ENCODE measurements around the gene CADM1.

CADM1 gene

DNA sequence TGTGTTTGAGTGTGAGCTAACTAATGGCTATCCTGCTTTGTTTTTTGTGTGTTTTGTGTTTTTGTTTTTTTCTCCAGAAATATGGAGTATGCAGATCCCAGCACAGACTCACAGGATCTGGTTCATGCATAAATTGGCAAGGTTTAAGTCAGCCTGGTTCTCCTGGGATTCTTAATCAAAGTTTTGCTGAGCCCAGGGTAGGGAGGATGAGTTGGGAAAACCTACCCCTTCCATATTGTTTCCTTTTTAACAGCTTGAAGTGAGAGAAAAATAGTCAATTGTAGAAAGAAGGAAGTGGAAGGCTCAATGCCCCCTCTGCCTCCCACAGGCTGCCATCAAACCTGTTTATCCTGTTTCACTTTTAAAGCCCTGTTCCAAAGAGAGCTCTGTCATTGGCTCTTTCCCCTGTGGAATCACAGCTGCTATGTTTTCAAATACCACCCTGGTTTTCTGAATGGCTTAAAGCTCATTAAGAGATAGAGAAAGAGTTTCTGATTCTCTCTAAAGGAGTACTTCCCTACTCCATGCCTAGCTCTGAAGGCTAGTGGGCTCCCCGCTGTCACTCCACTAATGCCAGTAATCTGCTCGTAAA lies 23.4 kb upstream of the CADM1 start:
- DNase-seq (ENCODE audit: insufficient read length, low spot score) (no peak), FAIRE-seq (no peak)
- TF ChIP-seq POLR2A (IDR thresholded peaks at IDR 0.05; ENCODE audit: low read depth, low read length) = no peak

DNA sequence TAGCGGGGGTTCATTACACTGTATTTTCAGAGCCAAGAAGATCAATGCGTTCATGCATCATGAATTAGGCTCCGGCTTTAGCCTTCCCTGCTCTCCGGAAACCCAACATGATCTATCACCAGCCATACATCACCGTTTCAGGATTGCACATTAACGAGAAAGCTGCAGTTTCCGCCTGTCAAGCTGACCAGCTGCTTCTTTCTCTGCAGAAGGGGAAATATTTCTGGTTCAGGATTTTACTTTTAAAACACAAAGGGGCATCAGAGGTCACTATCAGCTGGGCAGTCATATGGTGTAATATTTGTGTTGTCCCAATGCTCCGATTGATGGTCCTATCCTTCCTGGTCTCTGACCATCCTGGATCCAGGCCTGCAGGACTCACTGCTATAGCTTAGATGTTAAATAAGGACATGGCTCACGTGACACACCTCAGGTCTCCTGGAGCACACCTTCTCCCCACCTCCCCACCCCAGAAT lies 21.4 kb upstream of the CADM1 start:
- no peak for TF ChIP-seq POLR2A (IDR thresholded peaks at IDR 0.05; ENCODE audit: low read depth, low read length)
- DNase-seq (ENCODE audit: insufficient read length, low spot score) (no peak), FAIRE-seq (no peak)

DNA sequence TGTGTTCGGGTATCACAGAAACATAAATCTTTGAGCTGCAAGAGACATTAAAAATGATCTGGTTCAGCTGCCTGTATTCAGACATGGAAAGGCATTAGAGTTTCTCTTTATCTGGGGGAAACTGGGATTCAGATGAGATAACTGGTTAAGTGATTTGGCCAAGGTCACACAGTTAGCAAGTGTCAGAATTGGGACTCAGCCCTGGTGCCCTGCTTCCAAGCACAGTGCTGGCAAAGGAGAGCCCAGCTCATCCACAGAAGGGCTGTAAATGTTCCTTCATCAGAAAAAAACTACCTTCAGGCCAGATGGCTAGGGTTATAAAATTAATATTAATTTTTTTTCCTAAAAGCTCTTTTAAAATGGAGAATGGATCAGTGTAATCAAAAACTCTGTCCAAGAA lies 20.4 kb upstream of the CADM1 start:
- DNase-seq (ENCODE audit: insufficient read length, low spot score) (no peak), FAIRE-seq (no peak)
- TF ChIP-seq POLR2A (IDR thresholded peaks at IDR 0.05; ENCODE audit: low read depth, low read length) = no peak

DNA sequence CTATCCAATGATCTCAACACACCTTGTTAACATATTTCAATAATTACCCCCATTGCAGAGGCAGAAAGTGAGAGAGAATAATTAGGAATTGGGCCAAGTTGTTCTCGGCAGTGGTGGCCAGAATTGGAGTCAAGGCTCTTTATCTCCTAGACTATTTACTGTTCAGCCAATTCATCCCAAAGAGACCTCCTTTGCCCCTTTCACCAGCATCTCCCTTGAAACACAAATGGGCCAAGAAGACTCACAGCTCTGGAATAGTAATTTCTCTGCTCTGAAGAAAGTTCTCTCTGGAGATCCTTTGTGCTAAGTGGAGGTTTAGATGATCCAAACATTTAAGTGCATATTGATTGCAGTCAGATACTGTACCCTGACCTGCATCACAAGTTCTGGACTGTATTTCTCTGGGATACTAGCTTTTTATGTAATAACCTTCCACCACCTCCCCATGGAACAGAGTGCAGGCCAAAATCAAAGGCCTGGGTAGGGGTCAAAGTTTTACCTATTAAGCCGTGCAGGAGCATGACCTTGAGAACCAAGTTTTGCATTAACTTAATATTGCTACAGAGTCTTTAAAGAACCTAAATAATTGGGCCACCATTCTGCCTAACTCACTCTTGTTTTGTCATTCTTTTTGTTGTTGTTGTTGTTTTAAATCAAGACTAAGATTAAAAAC lies 19.6 kb upstream of the CADM1 start:
- DNase-seq (ENCODE audit: insufficient read length, low spot score) (no peak), FAIRE-seq (no peak)
- TF ChIP-seq POLR2A (IDR thresholded peaks at IDR 0.05; ENCODE audit: low read depth, low read length) = no peak

DNA sequence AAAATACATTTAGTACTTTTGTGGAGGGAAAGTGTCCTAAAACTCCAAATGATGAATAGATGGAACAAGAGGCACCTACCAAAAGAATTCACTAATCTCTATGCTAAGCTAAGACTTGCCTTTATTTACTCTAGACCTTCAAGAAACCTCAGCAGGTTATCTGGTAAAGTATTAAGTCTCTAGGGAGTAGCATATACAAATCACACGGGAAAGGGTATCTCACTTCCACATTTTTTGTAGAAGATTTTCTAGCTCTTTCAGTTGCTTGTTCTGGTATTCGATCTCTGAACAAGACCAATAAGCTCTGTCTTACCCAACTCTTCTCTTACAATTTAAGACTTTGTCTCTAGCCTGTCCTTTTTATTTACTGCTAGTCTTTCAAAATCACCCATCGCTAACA lies 18.1 kb upstream of the CADM1 start:
- DNase-seq (ENCODE audit: insufficient read length, low spot score) (no peak), FAIRE-seq (no peak)
- no peak for TF ChIP-seq POLR2A (IDR thresholded peaks at IDR 0.05; ENCODE audit: low read depth, low read length)

DNA sequence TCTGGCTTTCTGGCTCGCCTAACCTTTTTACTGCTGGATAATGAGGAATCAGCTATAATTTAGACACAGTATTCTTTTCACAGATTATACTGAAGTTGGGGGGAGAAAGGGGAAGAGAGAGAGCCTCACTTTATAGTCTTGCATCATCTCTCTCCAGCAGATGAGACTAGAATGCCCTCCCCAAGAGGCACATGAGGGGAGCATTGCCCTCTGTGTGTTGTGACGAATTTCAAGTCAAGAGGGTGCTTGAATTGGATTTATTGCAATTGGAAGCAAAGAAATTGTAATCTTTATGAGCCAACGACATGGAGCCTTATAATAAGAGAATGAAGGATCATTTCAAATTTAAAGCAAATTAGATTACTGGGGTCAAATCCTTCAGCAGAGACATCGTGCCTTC lies 17.6 kb upstream of the CADM1 start:
- TF ChIP-seq POLR2A (IDR thresholded peaks at IDR 0.05; ENCODE audit: low read depth, low read length) = no peak
- FAIRE-seq (no peak), DNase-seq (ENCODE audit: insufficient read length, low spot score) (no peak)

DNA sequence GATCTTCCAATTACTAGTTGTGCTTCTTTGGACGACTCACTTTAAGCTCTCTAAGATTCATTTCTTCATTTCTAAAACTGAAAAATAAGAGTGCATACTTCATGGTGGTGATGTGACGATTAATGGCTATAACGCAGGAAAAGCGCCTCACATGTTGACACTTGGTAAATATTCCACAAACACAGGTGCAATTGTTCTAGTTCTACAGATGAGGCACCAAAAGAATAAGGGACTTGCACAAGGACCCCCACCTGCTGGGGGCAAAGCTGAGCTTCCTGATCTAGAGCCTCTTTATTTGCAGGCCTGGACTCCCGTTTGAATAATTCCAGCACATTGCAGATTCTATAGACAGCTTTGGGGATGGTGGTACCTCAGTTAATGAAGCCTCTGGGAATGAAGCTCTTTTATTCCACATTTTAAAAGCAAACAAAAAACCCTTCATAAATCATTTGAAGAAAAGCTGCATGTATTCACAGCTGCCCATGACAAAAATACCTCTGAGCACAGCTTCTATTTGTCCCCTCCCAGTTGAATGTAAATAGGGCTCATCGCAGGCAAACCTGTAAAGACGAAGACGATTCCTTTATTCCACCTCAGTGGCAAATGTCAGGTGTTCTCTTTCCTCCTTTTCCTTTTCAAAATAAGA lies 14.9 kb upstream of the CADM1 start:
- no peak for DNase-seq (ENCODE audit: insufficient read length, low spot score)
- FAIRE-seq = no peak
- TF ChIP-seq POLR2A (IDR thresholded peaks at IDR 0.05; ENCODE audit: low read depth, low read length) = no peak

DNA sequence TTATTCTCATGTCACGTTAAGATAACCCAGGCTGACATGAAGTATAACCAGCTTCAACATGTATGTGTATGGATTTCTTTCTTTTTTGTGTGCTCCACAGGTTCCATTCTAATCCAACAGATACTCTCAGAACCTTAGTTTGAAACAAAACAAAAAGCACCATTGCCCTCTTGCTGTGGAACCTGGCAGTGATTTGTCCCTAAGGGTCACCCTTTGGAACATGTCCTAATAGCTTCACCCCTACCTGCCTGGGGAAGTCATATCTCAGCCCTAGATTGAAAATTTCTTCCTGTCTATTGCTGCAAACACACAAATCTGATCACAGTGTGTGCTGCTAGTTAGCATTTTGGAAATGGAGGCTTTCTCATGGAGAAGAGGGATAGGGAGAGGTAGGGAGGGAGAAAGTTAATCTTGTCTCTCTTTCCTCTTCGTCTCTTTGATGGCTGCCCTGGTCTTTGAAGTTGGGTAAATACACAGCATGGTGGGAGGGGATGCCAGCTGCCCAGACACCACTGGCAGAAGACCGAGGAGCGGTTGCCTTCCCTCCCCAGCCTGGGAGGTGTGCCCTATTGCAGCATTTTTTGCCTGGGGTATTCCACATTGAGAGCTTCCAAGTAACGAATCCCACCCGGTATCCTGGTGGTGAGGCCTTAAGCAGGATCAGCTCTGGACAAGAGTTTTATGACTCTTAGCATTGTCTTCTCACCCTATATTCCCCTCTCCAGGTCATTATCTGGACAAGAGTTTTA lies 11.6 kb upstream of the CADM1 start:
- TF ChIP-seq POLR2A (IDR thresholded peaks at IDR 0.05; ENCODE audit: low read depth, low read length) = no peak
- DNase-seq (ENCODE audit: insufficient read length, low spot score) = no peak
- FAIRE-seq = no peak

DNA sequence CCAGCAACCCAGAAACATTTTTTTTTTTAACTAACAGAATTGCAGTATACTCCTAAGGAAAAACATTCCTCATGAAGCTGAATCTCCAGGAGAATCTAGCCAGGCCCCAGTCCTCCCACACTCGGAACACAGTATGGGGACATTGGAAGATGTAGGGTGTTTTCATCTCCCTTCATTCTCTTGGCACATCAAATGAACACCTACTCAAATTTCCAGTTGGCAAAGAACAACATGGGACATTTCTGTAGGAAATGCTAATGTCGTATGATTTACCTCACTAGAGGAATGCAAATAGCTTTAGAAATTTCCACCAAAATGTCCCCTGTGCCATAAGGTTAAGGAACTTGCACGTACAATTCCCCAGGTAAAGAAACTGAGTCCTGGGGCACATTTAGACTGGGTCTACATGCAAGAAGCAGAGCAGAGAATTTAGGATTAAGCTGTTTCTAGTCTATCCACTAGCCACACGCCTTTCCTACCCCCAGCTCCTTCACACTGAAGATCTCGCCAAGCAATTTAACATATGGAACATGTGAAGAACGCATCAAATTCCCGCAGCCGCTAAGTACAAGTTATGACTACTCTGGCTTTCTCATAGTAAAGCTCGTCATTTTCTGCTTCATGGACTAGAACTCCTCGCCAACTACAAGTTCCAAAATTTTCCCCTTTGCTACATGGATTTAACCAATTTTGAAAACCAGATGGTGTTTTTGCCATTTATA lies 2.9 kb upstream of the CADM1 start:
- DNase-seq (ENCODE audit: insufficient read length, low spot score) (no peak), FAIRE-seq (no peak)
- TF ChIP-seq POLR2A (IDR thresholded peaks at IDR 0.05; ENCODE audit: low read depth, low read length) = no peak

DNA sequence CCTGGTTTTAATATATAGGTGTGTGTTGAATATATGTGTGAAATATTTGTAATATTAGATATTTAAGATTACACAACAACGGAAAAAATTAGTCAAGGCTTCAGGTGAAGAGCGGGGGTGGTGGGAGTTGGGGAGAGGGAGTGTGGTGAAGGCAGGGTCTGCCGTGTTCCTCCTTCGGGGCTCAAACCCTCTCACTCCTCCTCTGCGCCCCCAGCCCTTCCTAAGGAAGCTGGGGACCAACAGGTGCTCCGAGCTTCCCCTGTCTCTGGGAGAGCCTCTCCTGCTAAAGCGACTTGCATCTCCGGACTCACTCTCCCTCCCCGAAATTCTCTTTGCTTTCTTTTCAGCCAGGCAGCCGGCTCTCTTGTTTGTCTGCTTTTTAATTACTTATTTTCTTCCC lies 960 bp upstream of the CADM1 start:
- no peak for FAIRE-seq
- TF ChIP-seq POLR2A (IDR thresholded peaks at IDR 0.05; ENCODE audit: low read depth, low read length) = no peak
- DNase-seq (ENCODE audit: insufficient read length, low spot score) = no peak

DNA sequence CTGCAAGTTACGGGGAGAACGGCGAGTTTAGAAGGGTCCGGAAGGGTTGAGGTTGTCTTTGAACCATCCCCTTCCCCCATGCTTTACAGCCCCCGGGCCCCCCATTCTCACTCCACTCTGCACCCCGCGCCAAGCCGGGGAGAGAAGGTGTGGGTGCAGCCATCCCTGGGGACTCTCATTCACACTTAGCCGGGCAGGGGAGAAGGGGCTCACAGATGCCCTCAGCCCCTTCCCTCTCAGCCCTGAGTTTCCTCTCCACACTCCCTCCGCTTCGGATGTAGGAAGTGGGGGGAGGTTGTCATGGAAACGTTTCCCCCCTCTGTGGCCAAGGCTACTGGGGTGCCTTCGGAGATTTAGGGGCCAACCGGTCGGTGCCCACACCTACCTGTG lies 334 bp downstream of the CADM1 start:
- no peak for DNase-seq (ENCODE audit: insufficient read length, low spot score)
- FAIRE-seq = no peak
- no peak for TF ChIP-seq POLR2A (IDR thresholded peaks at IDR 0.05; ENCODE audit: low read depth, low read length)

DNA sequence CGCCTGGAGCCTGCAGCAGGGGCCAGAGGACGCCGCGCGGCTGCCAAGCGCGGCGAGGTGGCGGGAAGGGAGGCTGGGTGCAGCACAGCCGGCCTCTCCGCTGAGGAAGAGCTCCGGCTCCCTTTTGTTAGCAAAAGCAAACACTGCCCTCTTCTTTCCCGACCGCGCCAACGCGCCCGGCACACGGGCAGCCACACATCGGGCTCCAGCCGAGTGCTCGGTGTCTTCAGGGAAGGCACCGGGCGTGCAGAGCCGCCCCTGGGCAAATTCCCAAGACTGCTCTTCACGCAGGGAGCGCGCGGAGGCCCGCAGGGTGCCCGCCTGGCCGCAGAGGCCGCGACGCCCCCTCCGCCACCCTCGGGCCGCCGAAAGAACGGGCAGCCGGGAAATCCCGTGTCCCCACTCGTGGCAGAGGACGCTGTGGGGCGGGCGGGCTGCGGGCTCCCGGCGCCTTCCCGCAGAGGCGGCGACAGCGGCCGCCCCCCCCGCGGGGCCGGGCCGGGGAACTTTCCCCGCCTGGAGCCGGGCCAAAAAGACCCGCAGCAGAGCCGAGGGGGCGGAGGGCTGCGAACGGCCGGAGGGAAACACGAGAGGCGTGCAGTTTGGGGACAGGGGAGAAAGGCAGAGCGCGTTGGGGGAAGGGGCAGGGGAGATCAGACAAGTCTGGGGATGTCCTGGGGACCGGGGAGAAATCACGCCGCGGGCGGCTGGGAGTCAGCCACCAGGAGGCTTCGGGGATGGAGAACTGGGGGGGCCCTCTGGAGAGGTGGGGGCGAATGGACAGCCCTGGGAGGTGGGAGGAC lies 931 bp downstream of the CADM1 start:
- DNase-seq (ENCODE audit: insufficient read length, low spot score) = no peak
- no peak for FAIRE-seq
- no peak for TF ChIP-seq POLR2A (IDR thresholded peaks at IDR 0.05; ENCODE audit: low read depth, low read length)

DNA sequence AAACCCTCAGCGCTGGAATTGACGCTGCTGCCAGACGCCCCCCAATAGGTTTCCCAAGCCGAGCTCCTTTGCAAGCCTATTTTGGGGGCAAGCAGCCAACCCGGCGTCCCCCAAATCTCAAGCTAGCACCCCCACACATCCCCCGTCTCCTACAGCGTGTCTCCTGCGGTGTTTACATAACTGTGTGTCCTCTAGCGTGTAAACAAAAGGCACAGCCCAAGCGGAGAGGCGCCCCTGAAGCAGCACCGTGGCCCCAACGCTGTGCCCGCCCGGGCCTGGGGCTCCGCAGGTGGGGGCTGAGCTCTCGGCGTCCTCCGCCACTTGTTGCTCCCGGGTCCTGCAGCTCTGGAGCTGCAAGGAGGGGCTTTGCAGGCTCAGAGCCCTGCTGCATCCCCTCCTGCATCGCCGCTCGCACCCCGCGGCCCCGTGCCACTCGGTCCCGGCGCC lies 1.6 kb downstream of the CADM1 start:
- FAIRE-seq (no peak), DNase-seq (ENCODE audit: insufficient read length, low spot score) (no peak)
- TF ChIP-seq POLR2A (IDR thresholded peaks at IDR 0.05; ENCODE audit: low read depth, low read length) = no peak
